ENCODE data around the gene RYR3.

The RYR3 gene

DNA sequence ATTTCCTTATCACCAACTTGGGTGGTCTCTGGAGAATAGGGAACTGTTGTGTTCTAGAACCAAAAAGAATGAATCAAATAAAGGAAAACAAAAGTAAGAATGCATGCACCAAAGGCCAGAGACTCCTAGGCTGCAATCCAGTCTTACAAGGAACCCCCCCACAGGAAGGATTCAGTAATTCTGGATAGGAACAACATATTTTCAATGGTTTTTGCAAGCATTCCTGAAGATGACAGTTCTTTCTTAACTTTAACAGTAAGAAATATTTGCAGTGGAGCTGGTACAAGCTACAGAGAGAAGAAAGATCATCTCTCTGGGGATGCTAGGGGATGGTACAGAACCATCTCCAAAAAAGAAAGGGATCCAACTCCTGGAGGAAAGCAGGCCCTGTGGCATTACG lies 541.3 kb downstream of the RYR3 start:
- DNase-seq, result no peak

GRCh38 chr15:33852570-33852969 lies 541.8 kb downstream of the RYR3 start:
- no peak for DNase-seq

DNA sequence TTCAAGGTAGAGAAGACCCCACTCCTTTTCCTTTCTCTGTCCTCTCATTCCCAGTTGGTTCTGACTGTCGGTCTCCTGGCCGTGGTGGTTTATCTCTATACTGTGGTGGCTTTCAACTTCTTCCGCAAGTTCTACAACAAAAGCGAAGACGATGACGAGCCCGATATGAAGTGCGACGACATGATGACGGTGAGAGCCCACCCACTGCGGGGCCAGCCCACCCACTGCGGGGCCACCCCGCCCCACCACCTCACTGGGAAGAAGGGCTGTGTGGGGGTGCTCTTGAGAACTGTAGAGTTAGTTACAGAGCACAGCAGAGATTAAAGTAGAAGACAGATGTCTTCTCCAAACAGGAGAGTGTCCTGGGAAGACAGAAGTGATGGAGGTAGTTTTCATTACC lies 547.0 kb downstream of the RYR3 start:
- no peak for DNase-seq

GRCh38 chr15:33858836-33859235 lies 548.1 kb downstream of the RYR3 start:
- no peak for DNase-seq

DNA sequence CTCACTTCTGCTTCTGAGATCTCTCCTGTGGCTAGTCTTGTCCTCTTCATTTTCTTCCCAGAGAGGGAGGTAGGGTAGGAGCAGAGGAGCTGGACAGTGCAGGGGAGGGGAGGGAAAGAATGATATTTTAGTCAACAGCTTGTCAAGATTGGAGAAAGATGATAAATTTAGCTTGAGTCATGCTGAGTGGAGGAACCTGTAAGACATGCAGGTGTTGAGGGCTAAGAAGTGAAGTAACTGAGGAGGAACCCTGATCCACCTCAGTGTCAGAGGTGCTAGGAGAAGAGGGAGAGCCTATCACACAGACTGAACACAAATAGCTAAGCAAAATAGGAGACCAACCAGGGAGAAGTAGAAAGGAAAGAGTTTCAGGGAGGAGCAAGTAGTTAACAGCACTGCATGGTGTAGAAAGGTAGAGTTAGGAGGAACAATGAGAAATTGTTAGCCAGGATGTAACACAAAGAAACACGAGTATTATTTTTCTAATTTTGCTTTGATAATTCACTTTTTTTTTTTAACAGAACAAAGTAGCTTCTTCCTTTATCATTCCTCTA lies 549.3 kb downstream of the RYR3 start:
- no peak for DNase-seq

DNA sequence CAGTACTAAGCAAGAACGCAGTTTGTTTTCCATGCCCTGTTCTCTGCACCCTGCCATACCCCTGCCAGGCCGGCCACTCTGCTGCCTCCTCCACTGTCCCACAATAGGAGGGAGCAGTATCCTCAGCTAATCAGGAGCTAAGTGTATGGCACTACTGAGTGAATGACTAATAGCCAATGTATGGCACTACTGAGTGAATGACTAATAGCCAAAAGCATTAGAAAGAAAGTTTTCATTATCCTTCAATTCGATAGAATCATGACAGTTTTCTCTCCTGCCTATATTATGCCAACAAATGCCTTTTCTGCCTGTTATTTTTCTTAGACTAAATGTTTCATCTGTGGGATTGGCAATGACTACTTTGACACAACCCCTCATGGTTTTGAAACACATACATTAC lies 550.0 kb downstream of the RYR3 start:
- DNase-seq, result no peak

DNA sequence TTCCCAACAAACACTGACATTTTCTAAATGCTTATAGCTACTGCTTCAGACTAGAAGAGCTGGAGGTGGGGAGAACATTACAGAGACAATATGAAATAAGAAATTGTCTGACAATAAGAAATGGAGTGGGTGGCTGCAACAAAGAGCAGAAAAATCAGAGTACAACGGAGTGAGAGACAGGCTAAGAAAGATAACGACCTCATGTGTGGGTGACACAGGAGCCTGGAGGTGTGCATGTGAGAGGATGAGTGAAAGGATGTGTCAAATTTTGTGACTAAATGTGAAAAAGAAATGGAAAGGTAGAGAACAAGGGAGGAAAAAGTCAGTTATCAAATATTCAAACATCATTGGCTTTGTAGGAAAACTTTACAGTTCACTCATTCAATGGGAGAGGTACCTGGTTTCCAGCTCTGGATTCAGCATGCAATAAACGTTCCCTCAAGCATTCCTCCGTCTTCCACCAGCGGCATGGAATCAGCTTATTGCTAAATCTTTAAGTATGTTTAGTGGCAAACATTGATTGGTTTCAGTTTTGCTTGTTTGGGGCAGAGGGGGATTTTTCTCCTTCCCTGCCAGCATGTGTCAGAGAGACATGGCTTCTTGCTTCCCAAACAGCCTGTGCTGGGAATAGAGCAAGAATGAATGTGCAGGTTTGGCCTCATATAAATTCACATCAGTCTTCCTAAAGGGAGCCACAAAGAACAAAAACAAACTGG lies 553.8 kb downstream of the RYR3 start:
- no peak for DNase-seq

DNA sequence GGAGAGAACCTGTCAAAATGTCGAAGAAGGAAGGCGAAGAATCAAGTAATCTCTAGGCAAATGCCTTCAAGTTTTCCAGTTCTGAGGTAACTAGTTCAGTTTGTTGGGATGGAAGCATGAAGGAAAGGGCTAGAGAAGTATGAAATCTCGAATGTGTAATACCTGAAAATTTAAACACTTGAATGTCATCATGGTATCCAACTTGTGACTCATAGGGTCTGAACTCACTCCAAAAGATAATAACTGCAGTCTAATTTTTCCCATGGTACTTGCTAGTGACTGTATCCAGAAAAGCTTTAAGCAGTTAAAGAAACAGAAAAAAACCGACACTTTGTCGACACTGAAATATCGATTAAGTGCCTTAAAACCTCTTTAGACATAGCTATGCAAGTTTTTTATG lies 554.6 kb downstream of the RYR3 start:
- DNase-seq, result no peak

- DNase-seq, result no peak
These were observed 555.5 kb downstream of the RYR3 start for GRCh38 chr15:33866101-33866737.

GRCh38 chr15:33871980-33872379 lies 561.2 kb downstream of the RYR3 start:
- DNase-seq, result no peak

DNA sequence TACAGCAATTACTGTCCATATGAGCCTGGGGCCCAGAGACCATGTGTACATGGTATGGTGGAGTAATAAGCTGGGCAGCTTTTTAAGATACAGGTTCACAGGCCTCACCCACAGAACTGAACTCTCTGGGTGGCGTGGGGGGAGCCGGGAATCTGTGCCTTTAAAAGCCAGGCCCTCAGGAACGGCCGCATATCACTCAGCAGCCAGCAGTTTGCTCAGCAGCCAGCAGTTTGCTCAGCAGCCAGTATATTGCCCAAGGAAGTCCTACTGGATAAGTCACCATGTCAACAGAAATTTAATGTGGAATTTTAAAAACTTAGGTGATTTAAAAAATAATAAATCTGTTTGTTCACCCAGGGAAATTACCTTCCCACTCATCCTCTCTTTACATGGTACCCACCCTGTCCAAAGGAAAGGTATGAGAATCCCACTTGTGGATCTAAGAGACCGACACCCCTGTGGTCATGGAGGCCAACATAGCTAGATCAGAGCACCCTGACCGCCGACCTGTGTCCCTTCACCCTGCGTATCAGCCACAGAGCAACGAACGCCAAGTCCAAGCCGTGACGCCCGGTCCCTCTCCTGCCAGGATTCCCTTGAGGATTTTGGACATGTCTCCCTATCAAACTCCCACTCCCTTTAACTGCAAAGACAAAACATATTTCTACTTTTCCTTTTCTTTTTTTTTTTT lies 561.8 kb downstream of the RYR3 start:
- no peak for DNase-seq

GRCh38 chr15:33874156-33874555 lies 563.4 kb downstream of the RYR3 start:
- DNase-seq, result no peak

DNA sequence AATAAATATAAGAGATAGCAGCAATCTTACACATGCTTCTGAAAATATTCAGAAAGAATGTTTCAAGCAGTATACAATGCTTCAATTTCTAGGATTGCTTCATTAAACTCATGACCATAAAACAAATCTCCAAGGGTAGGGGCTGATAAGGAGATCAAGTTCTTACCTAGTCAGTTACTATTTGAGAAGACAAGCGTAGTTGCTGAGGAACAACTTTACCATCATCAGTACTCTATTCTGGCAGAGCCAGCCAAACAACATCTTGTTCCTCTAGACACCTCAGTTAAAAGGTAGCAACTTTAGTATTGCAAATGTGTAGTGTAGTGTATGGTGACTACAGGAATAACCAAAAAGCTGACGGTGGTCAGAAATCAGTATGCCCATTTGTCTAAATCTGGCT lies 572.2 kb downstream of the RYR3 start:
- no peak for DNase-seq

DNA sequence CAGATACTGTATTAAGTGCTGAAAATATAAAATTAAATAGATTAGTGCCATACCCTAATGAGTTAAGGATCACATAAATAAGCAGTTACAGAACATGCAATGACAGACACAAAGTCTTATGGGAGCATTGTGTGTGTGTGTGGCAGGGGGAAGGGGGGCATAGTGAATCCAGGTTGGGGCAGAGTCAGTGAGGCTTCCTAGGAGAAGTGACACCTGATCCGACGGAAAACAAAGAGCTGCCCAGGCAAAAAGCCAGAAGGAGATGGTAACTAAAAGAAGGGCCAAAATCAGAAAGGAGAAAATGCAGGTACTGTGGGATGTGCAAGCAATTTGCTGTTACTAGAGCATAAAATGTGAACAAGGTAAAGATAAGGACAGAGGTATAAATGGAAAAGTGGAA lies 577.4 kb downstream of the RYR3 start:
- DNase-seq, result no peak

GRCh38 chr15:33894193-33894592 lies 583.4 kb downstream of the RYR3 start:
- DNase-seq, result no peak

GRCh38 chr15:33902043-33902442 lies 591.3 kb downstream of the RYR3 start:
- no peak for DNase-seq

- no peak for DNase-seq
These were observed 592.9 kb downstream of the RYR3 start for GRCh38 chr15:33903661-33904060.

DNA sequence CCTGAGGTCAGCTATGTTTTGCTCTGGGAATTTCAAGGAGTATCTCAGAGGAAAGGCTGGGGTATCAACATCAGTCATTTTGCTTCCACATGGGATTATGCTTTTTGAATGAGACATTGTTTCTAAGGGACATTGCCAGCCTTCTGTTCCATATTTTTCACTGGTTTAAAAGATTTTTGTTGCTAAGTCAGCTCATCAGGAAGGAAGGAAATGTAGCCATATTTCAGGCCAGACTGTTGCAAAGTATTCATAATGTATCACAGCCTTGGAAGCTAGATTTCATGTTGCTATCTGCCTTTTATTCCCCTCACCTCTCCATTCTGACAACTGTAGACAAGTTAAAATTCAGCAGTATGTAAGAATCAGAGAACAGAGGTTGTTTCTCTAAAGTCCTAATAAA lies 596.6 kb downstream of the RYR3 start:
- no peak for DNase-seq

- no peak for DNase-seq
These were observed 597.6 kb downstream of the RYR3 start for GRCh38 chr15:33908406-33908805.

DNA sequence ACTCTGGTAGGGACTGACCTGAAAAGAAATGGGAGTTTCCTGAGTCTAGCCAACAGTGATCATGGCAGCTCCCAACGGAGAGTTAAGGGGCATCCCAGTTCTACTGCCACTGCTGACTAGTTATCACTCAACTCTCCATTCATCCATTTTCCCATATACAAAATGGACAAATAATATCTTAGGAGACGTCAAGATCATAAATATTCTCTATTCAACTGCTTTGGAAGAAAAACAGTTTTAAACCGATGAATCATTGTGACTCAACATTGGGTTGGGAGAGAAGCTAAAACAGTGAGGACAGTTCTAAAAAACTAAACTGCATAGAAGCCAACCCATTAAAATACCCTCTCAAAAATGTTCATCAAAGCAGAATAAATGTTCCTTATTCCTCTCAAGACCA lies 600.0 kb downstream of the RYR3 start:
- no peak for DNase-seq

- no peak for DNase-seq
These were observed 601.6 kb downstream of the RYR3 start for GRCh38 chr15:33912326-33912725.

- no peak for DNase-seq
These were observed 602.7 kb downstream of the RYR3 start for GRCh38 chr15:33913459-33913858.

Data from NCI-H446 treated with DMSO at 0.1 percent for 48 hours (cell line).